IPS-NIHi7 (cell line): ENCODE data around the gene LRRK1.
"Not testable (repeated sequence)": the region's sequence is repeated elsewhere in the genome, so short reads cannot be mapped to it uniquely, and the experiment has no call there.

Experiments
- DNase-seq: peaks from one replicate; pipeline ENCODE4 v3.0.0; 2012; ENCODE audit warnings: mixed read lengths; ENCODE audit errors: extremely low spot score

The LRRK1 gene

GRCh38 chr15:101092156-101092866, 173.2 kb downstream of the LRRK1 start:
- DNase-seq = no peak

- no peak for DNase-seq
Measured at GRCh38 chr15:101092867-101093202, 173.7 kb downstream of the LRRK1 start.

GRCh38 chr15:101093958-101094357, 174.8 kb downstream of the LRRK1 start:
- no peak for DNase-seq

- DNase-seq = not testable (repeated sequence)
Measured at GRCh38 chr15:101095796-101096406, 176.7 kb downstream of the LRRK1 start.

GRCh38 chr15:101097111-101097510, 178.0 kb downstream of the LRRK1 start:
- no peak for DNase-seq

- no peak for DNase-seq
Measured at GRCh38 chr15:101099183-101099582, 180.0 kb downstream of the LRRK1 start.

GRCh38 chr15:101100118-101100517, 181.0 kb downstream of the LRRK1 start:
- DNase-seq = no peak

- DNase-seq = no peak
Measured at GRCh38 chr15:101100593-101101442, 181.7 kb downstream of the LRRK1 start.

GRCh38 chr15:101101676-101102075, 182.5 kb downstream of the LRRK1 start:
- no peak for DNase-seq

- DNase-seq = no peak
Measured at GRCh38 chr15:101102746-101103145, 183.6 kb downstream of the LRRK1 start.

- DNase-seq = no peak
Measured at GRCh38 chr15:101103598-101103997, 184.4 kb downstream of the LRRK1 start.

GRCh38 chr15:101104141-101104540, 185.0 kb downstream of the LRRK1 start:
- no peak for DNase-seq

GRCh38 chr15:101105059-101105891, 186.1 kb downstream of the LRRK1 start:
- DNase-seq = no peak

GRCh38 chr15:101107101-101107500, 187.9 kb downstream of the LRRK1 start:
- DNase-seq = no peak

GRCh38 chr15:101107625-101108460, 188.7 kb downstream of the LRRK1 start:
- no peak for DNase-seq

GRCh38 chr15:101108461-101108775, 189.3 kb downstream of the LRRK1 start:
- DNase-seq = no peak

GRCh38 chr15:101108791-101109190, 189.6 kb downstream of the LRRK1 start:
- DNase-seq = no peak

- DNase-seq = no peak
Measured at GRCh38 chr15:101110681-101111569, 191.8 kb downstream of the LRRK1 start.

GRCh38 chr15:101111570-101112262, 192.6 kb downstream of the LRRK1 start:
- no peak for DNase-seq
